GM10266 (cell line): ENCODE results near the gene ADGRL1.
A peak's percentile ranks its signal among the peaks of the same experiment; 100 is the strongest.

ENCODE experiments used
- DNase-seq: peaks from one replicate; pipeline ENCODE4 v3.0.0; 2012; ENCODE audit errors: extremely low spot score
- TF ChIP-seq, protein P1 (sequence below): IDR thresholded peaks from 2 replicates; pipeline ENCODE4 v1.5.1; 2012; ENCODE audit warnings: mild to moderate bottlenecking, low read depth; ENCODE audit not compliant: control insufficient read depth, insufficient read depth; ENCODE audit errors: missing control alignments

Gene ADGRL1

GRCh38 chr19:14152713-14153112 lies 53.3 kb downstream of the ADGRL1 start:
- TF ChIP-seq, protein P1, sequence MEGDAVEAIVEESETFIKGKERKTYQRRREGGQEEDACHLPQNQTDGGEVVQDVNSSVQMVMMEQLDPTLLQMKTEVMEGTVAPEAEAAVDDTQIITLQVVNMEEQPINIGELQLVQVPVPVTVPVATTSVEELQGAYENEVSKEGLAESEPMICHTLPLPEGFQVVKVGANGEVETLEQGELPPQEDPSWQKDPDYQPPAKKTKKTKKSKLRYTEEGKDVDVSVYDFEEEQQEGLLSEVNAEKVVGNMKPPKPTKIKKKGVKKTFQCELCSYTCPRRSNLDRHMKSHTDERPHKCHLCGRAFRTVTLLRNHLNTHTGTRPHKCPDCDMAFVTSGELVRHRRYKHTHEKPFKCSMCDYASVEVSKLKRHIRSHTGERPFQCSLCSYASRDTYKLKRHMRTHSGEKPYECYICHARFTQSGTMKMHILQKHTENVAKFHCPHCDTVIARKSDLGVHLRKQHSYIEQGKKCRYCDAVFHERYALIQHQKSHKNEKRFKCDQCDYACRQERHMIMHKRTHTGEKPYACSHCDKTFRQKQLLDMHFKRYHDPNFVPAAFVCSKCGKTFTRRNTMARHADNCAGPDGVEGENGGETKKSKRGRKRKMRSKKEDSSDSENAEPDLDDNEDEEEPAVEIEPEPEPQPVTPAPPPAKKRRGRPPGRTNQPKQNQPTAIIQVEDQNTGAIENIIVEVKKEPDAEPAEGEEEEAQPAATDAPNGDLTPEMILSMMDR, result no peak
- DNase-seq, result no peak

DNA sequence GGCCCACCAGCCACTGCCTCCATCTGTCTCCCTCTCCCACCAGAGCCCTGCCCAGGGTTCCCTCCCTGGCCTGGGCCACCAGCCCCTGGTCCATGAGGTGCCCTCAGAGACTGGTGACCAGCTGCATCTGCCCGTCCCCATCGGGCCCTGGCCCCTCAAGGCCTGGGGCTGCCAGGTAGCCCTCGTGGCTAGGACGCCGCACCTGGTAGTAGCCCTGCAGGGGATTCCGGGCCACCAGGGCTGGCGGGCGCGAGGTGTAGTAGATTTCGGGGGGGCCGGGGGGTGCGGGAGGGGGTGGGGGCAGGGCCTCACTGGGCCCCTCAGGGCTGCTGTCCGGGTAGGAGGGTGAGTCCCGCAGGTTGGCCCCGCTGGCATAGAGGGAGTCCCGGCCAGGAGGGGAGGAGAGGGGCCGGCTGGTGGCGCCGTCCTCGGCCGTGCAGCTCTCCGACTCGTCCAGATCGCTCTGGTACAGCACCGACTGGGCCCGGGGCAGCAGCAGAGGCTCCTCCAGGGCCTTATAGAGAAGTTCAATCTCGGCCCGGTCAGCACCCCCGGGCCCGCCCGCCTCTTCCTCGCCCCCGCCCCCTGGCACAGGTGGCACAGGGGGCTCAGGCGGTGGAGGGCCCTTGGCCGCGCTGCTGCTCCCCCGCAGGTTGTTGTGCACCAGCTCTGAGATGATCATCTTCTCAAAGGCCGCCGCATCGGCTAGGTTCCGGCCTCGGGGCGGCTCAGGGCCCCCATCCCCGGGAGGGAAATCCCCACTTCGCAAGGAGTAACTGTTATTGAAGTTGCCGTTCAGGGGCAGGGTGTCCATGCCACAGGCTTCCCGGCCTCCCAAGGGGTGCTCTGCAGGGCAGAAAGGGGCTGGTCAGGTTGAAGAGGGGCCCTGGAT lies 55.0 kb downstream of the ADGRL1 start:
- TF ChIP-seq, protein P1, result no peak
- DNase-seq, result no peak

DNA sequence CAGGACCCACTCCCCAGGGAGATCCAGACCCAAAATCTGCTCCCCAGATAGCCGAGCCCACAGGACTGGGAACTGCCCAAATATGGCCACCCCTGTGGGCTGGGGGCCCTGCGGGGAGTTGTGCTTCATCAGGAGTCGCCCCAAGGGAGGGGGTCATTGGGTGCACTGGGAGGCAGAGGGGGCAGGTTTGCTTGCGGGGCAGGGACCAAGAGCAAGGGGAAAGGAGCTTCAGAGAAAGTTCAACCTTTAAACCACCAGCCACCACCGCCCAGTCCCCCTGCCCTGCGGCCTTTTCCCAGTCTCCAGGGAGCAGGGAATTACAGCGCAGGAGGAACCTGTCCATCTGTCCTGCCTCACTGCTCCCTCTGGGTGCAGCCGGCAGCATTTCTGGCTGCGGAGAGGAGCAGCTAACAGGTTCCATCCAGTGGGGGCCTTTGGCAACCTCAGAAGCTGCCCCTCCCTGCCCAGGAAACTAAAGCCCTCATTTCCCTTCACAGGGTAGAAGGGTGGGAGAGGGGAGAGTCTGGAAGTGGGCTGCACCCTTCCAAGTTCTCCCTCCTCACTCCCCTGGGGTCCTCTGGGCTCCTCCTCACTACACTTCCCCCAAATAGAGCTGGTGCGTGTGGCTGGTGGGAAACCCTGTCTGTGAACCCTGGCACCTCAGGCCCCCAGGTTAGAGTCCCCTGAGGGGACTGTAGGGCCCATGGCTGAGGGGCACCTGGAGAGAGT lies 55.8 kb downstream of the ADGRL1 start:
- TF ChIP-seq, protein P1, result no peak
- no peak for DNase-seq

DNA sequence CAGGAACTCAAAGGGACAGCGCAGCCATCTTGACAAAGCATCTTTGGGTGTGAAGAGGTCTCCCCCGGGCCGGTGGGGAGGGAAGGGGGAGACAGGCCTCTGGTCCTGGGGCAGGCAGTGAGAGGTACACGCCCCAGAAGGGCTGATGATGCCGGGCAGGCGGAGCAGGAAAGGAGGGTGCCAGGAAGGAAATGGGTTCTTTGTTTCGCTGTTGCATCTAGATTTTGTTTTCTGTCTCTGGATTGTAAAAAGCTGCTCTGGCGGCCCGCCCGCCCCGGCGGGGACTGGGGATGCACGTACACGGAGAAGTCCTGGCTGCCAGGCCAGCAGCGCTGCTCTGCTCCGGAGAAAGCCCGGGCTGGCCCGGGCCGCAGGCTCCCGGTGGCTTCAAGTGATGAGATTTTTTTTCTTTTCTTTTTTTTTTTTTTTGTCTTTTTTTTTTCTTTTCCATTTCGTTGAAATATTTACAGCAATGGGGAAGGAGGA lies 56.4 kb downstream of the ADGRL1 start:
- DNase-seq, result no peak
- TF ChIP-seq, protein P1, result no peak

GRCh38 chr19:14148751-14149410 lies 57.1 kb downstream of the ADGRL1 start:
- DNase-seq, result no peak
- TF ChIP-seq, protein P1, result no peak

- peak; percentile 77 for DNase-seq
- TF ChIP-seq, protein P1, result peak; percentile 61
Measured at GRCh38 chr19:14147797-14148605, 58.0 kb downstream of the ADGRL1 start.
